OCI-LY7 (cell line): ENCODE results near the gene METTL8.

Source experiments
- EZH2phosphoT487 ChIP-seq: fragments of 200-600 bp; sonication (generic); IDR thresholded peaks from 2 replicates; pipeline ENCODE4 v1.6.1; 2018; ENCODE audit warnings: low read depth, borderline replicate concordance, mild to moderate bottlenecking, mixed run types, antibody characterized with exemption, low read length, moderate library complexity, mixed read lengths
- TF ChIP-seq, protein P1 (sequence below): fragments of 200-600 bp; sonication (generic); conservative IDR thresholded peaks from 2 replicates; pipeline ENCODE4 v1.5.1; 2014; ENCODE audit warnings: mild to moderate bottlenecking, antibody characterized with exemption, low read length, moderate library complexity, mixed read lengths

- TF ChIP-seq, protein P1, sequence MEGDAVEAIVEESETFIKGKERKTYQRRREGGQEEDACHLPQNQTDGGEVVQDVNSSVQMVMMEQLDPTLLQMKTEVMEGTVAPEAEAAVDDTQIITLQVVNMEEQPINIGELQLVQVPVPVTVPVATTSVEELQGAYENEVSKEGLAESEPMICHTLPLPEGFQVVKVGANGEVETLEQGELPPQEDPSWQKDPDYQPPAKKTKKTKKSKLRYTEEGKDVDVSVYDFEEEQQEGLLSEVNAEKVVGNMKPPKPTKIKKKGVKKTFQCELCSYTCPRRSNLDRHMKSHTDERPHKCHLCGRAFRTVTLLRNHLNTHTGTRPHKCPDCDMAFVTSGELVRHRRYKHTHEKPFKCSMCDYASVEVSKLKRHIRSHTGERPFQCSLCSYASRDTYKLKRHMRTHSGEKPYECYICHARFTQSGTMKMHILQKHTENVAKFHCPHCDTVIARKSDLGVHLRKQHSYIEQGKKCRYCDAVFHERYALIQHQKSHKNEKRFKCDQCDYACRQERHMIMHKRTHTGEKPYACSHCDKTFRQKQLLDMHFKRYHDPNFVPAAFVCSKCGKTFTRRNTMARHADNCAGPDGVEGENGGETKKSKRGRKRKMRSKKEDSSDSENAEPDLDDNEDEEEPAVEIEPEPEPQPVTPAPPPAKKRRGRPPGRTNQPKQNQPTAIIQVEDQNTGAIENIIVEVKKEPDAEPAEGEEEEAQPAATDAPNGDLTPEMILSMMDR, result no peak
- no peak for TF ChIP-seq EZH2phosphoT487
These were observed 99.6 kb downstream of the METTL8 start for GRCh38 chr2:171334171-171334570.
